ENCODE data around the gene MORF4L1. TPM values are rescaled to one million over a fixed set of nuclear protein-coding genes. Genes with fewer than 3 reads are reported as not detected.
"Not testable (repeated sequence)": the region's sequence is repeated elsewhere in the genome, so short reads cannot be mapped to it uniquely, and the experiment has no call there.

Gene MORF4L1
- total and polyA plus RNA-seq, 5 donors, result 296 to 402 (median 364) TPM

DNA sequence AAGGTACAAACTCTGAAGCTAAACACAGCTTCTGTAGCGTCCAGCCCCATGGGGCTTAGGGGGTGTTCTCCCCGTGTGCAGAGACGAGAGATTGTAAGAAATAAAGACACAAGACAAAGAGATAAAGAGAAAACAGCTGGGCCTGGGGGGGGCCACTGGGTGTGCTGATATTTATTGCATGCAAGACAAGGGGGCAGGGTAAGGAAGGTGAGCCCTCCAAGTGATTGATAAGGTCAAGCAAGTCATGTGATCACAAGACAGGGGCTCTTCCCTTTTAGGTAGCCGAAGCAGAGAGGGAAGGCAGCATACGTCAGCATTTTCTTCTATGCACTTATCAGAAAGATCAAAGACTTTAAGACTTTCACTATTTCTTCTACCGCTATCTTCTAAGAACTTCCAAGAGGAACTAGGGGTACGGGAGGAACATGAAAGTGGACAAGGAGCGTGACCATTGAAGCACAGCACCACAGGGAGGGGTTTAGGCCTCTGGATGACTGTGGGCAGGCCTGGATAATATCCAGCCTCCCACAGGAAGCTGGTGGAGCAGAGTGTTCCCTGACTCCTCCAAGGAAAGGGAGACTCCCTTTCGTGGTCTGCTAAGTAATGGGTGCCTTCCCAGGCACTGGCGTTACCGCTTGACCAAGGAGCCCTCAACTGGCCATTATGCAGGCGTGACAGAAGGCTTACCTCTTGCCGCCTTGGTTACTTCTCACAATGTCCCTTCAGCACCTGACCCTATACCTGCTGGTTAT is 29.8 kb downstream of the MORF4L1 start:
- H3K4me3 ChIP-seq (ENCODE audit: low read length); H3K27me3 ChIP-seq (ENCODE audit: control insufficient read depth, insufficient read depth); intact Hi-C loops (cut with DNase I); H3K9me3 ChIP-seq (ENCODE audit: control insufficient read depth, low read length); H3K27ac ChIP-seq (ENCODE audit: low read length); ATAC-seq; H3K4me1 ChIP-seq (ENCODE audit: control insufficient read depth, insufficient read depth, low read length): not testable (repeated sequence)
- DNase-seq, result peak in 1 of 3 donors; percentile 69
- 56% methylated on average over 13 of the region's 13 CpGs for WGBS

DNA sequence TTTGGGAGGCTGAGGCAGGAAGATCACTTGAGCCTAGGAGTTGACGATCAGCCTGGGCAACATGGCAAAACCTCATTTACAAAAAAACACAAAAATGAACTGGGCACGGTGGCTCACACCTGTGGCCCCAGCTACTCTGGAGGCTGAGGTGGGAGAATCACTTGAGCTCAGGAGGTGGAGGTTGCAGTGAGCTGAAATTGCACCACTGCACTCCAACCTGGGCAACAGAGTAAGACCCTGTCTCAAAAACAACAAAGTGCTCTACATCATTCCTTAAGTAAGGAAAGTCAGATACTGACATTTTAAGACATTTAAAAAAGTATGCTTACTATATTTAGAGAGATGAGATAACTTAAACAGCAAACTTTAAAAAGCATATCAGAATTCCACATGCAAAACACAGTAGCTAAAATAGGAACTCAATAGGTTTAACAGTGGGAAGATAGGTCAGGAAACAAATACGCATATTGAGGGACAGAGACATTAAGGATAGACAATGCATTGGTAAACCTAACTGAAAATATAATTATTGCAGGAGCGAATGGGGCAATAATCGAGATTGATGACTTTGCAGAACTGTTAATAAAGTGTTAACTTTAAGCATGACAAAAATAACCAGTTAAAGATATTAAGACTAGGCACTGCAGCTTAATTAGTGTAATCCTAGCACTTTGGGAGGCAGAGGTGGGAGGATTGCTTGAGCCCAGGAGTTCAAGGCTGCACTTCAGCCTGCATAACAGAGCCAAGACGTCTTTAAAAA is 32.1 kb downstream of the MORF4L1 start:
- no peaks in the 10 kb centered on the region for H3K27me3 ChIP-seq (ENCODE audit: control insufficient read depth, insufficient read depth)
- WGBS, result 72% methylated on average over 6 of the region's 6 CpGs
- intact Hi-C loops (cut with DNase I), result loop anchor here in 1 of 4 donors (5.0 kb wide), 1 partner anchor 73 kb away; no protein-coding TSS in a partner anchor

DNA sequence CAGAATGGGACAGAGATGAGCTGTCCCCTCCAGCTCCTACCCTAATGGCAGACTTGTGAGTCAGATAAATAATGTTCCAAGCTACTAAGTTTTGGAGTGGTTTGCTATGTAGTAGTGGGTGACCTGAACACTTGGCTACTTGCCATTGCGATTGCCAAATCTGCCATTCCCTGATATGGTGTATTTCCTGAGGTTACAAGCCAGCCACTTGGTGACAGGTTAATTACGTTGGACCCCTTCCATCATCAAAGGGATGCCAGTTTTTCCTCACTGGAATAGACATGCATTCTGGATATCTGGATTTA is 33.6 kb downstream of the MORF4L1 start:
- intact Hi-C loops (cut with DNase I), result loop anchor here in 1 of 4 donors (5.0 kb wide), 1 partner anchor 71 kb away; no protein-coding TSS in a partner anchor
- DNase-seq, result peak in 1 of 3 donors; percentile 55
- peak; percentile 37 to 70 for ATAC-seq
- no peak overlapping the region for H3K4me3 ChIP-seq (ENCODE audit: low read length)
- 38% methylated on average over 2 of the region's 2 CpGs for WGBS
- no peaks in the 10 kb centered on the region for H3K9me3 ChIP-seq (ENCODE audit: control insufficient read depth, low read length)
- H3K27ac ChIP-seq (ENCODE audit: low read length), result no peak overlapping the region
- H3K4me1 ChIP-seq (ENCODE audit: control insufficient read depth, insufficient read depth, low read length), result peaks cover 4% of the 10 kb centered on the region
- no peaks in the 10 kb centered on the region for H3K27me3 ChIP-seq (ENCODE audit: control insufficient read depth, insufficient read depth)

More for the DNA sequence above, 32.1 kb downstream of the MORF4L1 start:
- Histone ChIP-seq H3K27ac (ENCODE audit: low read length) (no peak overlapping the region), H3K9me3 (ENCODE audit: control insufficient read depth, low read length) (no peaks in the 10 kb centered on the region), H3K4me1 (ENCODE audit: control insufficient read depth, insufficient read depth, low read length) (peaks cover 4% of the 10 kb centered on the region), H3K4me3 (ENCODE audit: low read length) (no peak overlapping the region)
- ATAC-seq (no peak), DNase-seq (no peak)

DNA sequence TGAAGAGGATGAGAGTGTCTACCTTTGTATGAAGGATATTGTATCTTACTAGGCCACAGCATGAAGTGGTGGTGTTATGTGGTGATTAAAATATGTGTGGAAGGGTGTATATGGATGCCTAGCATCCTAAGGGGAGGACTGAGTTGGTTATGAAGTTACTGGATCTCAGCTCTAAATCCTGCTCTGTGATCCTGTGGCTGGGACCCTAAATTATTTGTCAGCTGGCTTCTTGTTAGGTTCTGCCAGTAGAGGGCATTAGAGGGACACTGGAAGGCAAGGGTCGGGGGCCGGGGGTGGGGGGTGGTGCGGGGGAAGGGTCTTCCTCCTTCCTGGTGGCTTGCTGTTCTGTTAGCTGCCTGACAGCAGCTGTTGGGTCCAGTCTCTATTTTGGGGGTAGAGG is 34.9 kb downstream of the MORF4L1 start:
- H3K9me3 ChIP-seq (ENCODE audit: control insufficient read depth, low read length), result no peaks in the 10 kb centered on the region
- ATAC-seq (no peak), DNase-seq (no peak)
- WGBS, result 44% methylated on average over 3 of the region's 3 CpGs
- H3K4me1 ChIP-seq (ENCODE audit: control insufficient read depth, insufficient read depth, low read length), result no peaks in the 10 kb centered on the region
- H3K27ac ChIP-seq (ENCODE audit: low read length), result no peak overlapping the region
- no peaks in the 10 kb centered on the region for H3K27me3 ChIP-seq (ENCODE audit: control insufficient read depth, insufficient read depth)
- intact Hi-C loops (cut with DNase I), result loop anchor here in 1 of 4 donors (5.0 kb wide), 1 partner anchor 70 kb away; no protein-coding TSS in a partner anchor
- no peak overlapping the region for H3K4me3 ChIP-seq (ENCODE audit: low read length)

DNA sequence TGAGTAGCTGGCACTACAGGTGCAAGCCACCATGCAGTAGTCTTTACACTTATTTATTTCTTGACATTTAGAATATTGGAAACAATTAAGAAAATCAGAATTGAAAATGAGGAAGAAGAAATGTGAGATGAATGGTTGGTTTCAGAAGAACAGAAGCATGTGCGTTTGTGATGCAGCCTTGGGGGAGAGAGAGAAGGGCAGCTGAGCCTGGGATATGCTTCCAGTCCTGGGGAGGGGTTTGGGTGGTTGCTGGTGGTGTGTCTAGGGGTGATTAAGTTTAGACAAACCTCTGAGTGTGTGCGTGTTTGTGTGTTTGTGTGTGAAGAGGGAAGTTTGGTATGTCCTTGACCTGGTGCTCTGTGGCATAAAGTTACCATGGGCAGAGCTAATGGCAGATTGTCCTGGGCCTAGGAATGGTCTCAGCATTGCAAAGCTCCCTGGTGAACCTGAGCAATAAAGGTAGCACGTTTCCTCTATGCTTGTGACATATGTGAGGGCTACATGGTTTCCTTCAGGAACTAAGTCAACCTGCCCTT is 36.5 kb downstream of the MORF4L1 start:
- ATAC-seq (no peak), DNase-seq (no peak)
- Histone ChIP-seq H3K9me3 (ENCODE audit: control insufficient read depth, low read length) (no peaks in the 10 kb centered on the region), H3K4me1 (ENCODE audit: control insufficient read depth, insufficient read depth, low read length) (peaks cover 4% of the 10 kb centered on the region), H3K27me3 (ENCODE audit: control insufficient read depth, insufficient read depth) (no peaks in the 10 kb centered on the region), H3K4me3 (ENCODE audit: low read length) (no peak overlapping the region), H3K27ac (ENCODE audit: low read length) (no peak overlapping the region)
- intact Hi-C loops (cut with DNase I), result loop anchor here in 1 of 4 donors (5.0 kb wide), 1 partner anchor 68 kb away; no protein-coding TSS in a partner anchor
- WGBS, result 64% methylated on average over 3 of the region's 3 CpGs

DNA sequence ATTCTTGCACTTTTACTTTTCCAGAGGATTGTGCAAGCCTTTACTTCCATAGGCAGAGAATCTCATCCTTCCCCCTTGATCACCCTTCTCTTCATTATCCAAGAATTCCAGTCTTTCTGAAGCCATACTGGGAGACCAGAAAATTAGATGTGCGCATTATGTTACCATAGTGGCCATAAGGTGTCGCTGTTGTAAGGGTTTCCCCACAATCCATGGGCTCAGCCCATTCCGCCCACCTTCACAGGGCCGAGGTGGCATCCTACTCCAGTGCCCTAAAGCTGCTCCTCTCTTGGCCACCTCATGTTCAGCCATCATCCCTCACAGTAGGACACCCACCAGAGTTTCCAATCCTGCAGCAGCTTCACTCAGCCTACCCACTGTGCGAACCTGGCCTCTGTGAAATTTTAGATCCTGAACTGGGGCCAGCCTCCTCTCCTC is 37.1 kb downstream of the MORF4L1 start:
- H3K9me3 ChIP-seq (ENCODE audit: control insufficient read depth, low read length), result no peaks in the 10 kb centered on the region
- ATAC-seq (peak; percentile 44 to 57), DNase-seq (no peak)
- H3K27ac ChIP-seq (ENCODE audit: low read length), result no peak overlapping the region
- H3K4me1 ChIP-seq (ENCODE audit: control insufficient read depth, insufficient read depth, low read length), result peaks cover 6% of the 10 kb centered on the region
- no peak overlapping the region for H3K4me3 ChIP-seq (ENCODE audit: low read length)
- intact Hi-C loops (cut with DNase I), result loop anchor here in 2 of 4 donors (5.0 to 10.0 kb wide), 2 partner anchors 67 to 275 kb away; no protein-coding TSS in a partner anchor
- 48% methylated on average over 5 of the region's 5 CpGs for WGBS
- H3K27me3 ChIP-seq (ENCODE audit: control insufficient read depth, insufficient read depth), result no peaks in the 10 kb centered on the region

DNA sequence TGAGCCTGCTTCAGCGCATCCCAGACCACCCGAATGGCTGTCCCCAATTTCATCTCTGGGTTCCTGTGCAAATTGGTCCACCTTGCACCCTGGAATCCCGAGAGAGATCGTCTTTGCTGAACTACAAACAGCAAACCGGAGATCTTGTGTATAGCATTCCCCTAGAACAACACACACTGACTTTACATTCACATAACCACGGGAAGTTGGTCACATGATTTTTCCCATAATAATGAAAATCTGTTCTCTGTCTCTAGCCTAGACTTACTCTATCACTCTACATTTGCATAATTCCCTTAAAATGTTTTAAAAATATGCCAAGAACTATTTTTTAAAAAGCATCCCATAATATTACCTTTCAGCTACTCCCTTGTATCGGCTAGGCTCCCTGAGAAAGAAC is 37.6 kb downstream of the MORF4L1 start:
- peaks cover 7% of the 10 kb centered on the region for H3K4me1 ChIP-seq (ENCODE audit: control insufficient read depth, insufficient read depth, low read length)
- no peaks in the 10 kb centered on the region for H3K9me3 ChIP-seq (ENCODE audit: control insufficient read depth, low read length)
- no peak for ATAC-seq
- intact Hi-C loops (cut with DNase I), result loop anchor here in 1 of 4 donors (5.0 to 10.0 kb wide), 2 partner anchors 67 to 275 kb away; no protein-coding TSS in a partner anchor
- no peak for DNase-seq
- WGBS, result 74% methylated on average over 7 of the region's 7 CpGs
- H3K4me3 ChIP-seq (ENCODE audit: low read length), result no peak overlapping the region
- H3K27ac ChIP-seq (ENCODE audit: low read length), result no peak overlapping the region
- no peaks in the 10 kb centered on the region for H3K27me3 ChIP-seq (ENCODE audit: control insufficient read depth, insufficient read depth)

DNA sequence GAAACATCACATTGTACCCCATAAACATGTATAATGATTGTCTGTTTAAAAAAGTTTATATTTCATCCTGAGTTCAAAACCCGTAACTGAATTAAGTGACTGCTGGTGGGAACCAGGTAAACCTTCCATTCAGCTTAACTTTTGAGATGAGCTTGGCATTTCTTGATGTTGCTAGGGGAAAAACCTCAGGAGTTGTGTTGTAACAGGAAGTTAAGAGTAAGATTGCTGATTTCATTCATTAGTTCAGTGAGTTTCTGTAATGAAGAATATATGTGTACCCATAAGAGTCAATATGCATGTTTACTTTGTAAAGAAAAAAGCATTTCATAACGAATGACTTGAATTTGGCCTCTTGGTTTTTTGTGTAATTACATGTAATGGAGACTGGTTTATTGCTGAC is 39.6 kb downstream of the MORF4L1 start:
- intact Hi-C loops (cut with DNase I), result loop anchor here in 1 of 4 donors (5.0 to 10.0 kb wide), 2 partner anchors 65 to 272 kb away; no protein-coding TSS in a partner anchor
- WGBS, result 91% methylated on average over 2 of the region's 2 CpGs
- Histone ChIP-seq H3K4me1 (ENCODE audit: control insufficient read depth, insufficient read depth, low read length) (peaks cover 11% of the 10 kb centered on the region), H3K27ac (ENCODE audit: low read length) (no peak overlapping the region), H3K9me3 (ENCODE audit: control insufficient read depth, low read length) (no peaks in the 10 kb centered on the region), H3K4me3 (ENCODE audit: low read length) (no peak overlapping the region), H3K27me3 (ENCODE audit: control insufficient read depth, insufficient read depth) (no peaks in the 10 kb centered on the region)
- DNase-seq, result no peak
- ATAC-seq, result no peak

DNA sequence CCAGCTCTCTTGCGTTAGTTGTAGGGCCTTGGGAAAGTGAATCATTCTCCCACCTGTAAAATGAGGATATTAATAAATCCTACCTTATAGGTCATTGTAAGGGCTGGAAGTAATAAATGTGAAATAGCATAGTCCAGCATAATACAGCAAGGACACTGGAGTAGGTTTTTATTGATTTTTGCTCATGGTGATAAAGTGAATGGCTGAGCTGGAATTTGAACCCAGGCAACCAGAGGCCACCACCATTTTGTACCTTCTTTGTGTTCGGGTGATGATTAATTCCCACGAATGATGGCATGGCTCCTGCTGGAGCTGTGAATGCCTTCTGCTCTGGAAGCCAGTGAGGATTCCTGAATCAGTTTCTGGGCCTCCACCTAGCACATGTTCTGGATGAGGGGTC is 40.3 kb downstream of the MORF4L1 start:
- WGBS, result 88% methylated on average over 3 of the region's 3 CpGs
- Histone ChIP-seq H3K4me1 (ENCODE audit: control insufficient read depth, insufficient read depth, low read length) (peaks cover 11% of the 10 kb centered on the region), H3K27ac (ENCODE audit: low read length) (no peak overlapping the region), H3K9me3 (ENCODE audit: control insufficient read depth, low read length) (no peaks in the 10 kb centered on the region), H3K27me3 (ENCODE audit: control insufficient read depth, insufficient read depth) (no peaks in the 10 kb centered on the region), H3K4me3 (ENCODE audit: low read length) (no peak overlapping the region)
- ATAC-seq (no peak), DNase-seq (no peak)
- intact Hi-C loops (cut with DNase I), result loop anchor here in 1 of 4 donors (5.0 to 10.0 kb wide), 2 partner anchors 64 to 272 kb away; no protein-coding TSS in a partner anchor

DNA sequence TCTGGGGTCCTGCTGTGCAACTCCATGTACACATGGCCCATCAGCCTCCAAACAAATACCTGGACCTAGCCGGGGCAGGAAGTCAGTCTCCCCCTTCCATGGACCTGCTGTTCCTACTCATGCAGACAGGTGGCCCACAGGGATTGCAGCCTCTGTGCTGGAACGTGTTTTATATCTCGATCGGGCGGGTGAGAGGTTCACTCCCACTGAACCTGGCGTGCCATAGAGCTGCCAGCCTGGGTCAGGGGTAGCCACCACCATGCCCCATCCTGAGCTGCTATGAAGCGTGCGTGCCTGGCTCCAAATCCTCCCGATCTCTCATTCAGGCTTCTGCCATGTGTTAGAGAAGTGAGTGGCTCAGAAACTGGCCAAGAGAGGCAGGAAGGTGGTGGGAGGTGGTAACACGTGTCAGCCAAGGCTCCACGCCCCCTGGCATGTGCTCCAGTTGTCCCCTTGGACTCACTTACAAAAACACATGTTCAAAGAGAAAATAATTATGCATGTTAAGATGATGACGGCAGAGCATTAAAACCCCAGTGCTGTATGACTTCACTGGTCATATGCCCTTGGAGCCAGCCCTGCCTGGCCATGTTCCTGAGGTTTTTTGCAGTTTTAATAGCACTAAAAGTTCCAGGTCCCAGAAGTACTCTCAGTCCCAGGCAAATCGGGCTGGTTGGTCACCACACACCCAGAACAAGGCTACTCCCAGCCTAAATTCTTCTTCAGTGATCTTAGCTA is 41.5 kb downstream of the MORF4L1 start:
- H3K27ac ChIP-seq (ENCODE audit: low read length), result peak overlapping the region; percentile 48
- H3K4me3 ChIP-seq (ENCODE audit: low read length), result no peak overlapping the region
- ATAC-seq (peak; percentile 26 to 79), DNase-seq (peak in 1 of 3 donors; percentile 86)
- no peaks in the 10 kb centered on the region for H3K9me3 ChIP-seq (ENCODE audit: control insufficient read depth, low read length)
- peaks cover 11% of the 10 kb centered on the region for H3K4me1 ChIP-seq (ENCODE audit: control insufficient read depth, insufficient read depth, low read length)
- H3K27me3 ChIP-seq (ENCODE audit: control insufficient read depth, insufficient read depth), result no peaks in the 10 kb centered on the region
- WGBS, result 39% methylated on average over 13 of the region's 13 CpGs
- intact Hi-C loops (cut with DNase I), result loop anchor here in 1 of 4 donors (5.0 to 10.0 kb wide), 2 partner anchors 63 to 271 kb away; no protein-coding TSS in a partner anchor

All from right cardiac atrium (tissue), 5 donors.